Measurements from ENCODE around the gene POLR1C. TPM values are rescaled to one million over a fixed set of nuclear protein-coding genes. Genes with fewer than 3 reads are reported as not detected.

POLR1C gene
- total and polyA plus RNA-seq, 10 of the 15 experiments (the other 5 are each of a cell fraction or from before 2014, with no cell fraction given): 40.0 to 180 (median 66.2) TPM

- no peak for DNase-seq (ENCODE audit: low read depth, low spot score)
- TF ChIP-seq RCOR1 (conservative IDR thresholded peaks at IDR 0.05; ENCODE audit: low read depth, low read length): no peak
- TF ChIP-seq SUZ12 (IDR thresholded peaks at IDR 0.05; ENCODE audit: unreplicated experiment): no peak
- TF ChIP-seq HDAC2 (IDR thresholded peaks at IDR 0.05): no peak
- TF ChIP-seq CHD4 (IDR thresholded peaks at IDR 0.05): no peak
- TF ChIP-seq RELB (IDR thresholded peaks at IDR 0.05; ENCODE audit: low read depth): no peak
- TF ChIP-seq SIX5 (IDR thresholded peaks at IDR 0.05; ENCODE audit: low read depth, low read length, severe bottlenecking): no peak
- peak; percentile 79 for TF ChIP-seq NKRF (conservative IDR thresholded peaks at IDR 0.05)
- peak; percentile 51; the same call in 1 of the 2 replicates for TF ChIP-seq MAX (IDR thresholded peaks at IDR 0.05; ENCODE audit: low read depth, low read length)
- peak; percentile 6 for TF ChIP-seq RELA (IDR thresholded peaks at IDR 0.05; ENCODE audit: borderline replicate concordance, partially characterized antibody)
- TF ChIP-seq EZH2 (IDR thresholded peaks at IDR 0.05; ENCODE audit: borderline replicate concordance, control insufficient read depth, low read depth, low read length): no peak
- TF ChIP-seq, protein P1, sequence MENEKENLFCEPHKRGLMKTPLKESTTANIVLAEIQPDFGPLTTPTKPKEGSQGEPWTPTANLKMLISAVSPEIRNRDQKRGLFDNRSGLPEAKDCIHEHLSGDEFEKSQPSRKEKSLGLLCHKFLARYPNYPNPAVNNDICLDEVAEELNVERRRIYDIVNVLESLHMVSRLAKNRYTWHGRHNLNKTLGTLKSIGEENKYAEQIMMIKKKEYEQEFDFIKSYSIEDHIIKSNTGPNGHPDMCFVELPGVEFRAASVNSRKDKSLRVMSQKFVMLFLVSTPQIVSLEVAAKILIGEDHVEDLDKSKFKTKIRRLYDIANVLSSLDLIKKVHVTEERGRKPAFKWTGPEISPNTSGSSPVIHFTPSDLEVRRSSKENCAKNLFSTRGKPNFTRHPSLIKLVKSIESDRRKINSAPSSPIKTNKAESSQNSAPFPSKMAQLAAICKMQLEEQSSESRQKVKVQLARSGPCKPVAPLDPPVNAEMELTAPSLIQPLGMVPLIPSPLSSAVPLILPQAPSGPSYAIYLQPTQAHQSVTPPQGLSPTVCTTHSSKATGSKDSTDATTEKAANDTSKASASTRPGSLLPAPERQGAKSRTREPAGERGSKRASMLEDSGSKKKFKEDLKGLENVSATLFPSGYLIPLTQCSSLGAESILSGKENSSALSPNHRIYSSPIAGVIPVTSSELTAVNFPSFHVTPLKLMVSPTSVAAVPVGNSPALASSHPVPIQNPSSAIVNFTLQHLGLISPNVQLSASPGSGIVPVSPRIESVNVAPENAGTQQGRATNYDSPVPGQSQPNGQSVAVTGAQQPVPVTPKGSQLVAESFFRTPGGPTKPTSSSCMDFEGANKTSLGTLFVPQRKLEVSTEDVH (IDR thresholded peaks at IDR 0.05; ENCODE audit: low read depth, partially characterized antibody): no peak
- no peak for TF ChIP-seq NFYA (IDR thresholded peaks at IDR 0.05; ENCODE audit: borderline replicate concordance, low read depth, low read length)
- TF ChIP-seq TAF1 (IDR thresholded peaks at IDR 0.05; ENCODE audit: borderline replicate concordance, low read depth, low read length): no peak
- TF ChIP-seq RAD51 (IDR thresholded peaks at IDR 0.05): no peak
- no peak for TF ChIP-seq ZNF217 (IDR thresholded peaks at IDR 0.05)
Measured at GRCh38 chr6:43509984-43510826, 6.7 kb upstream of the POLR1C start, which contains the start of gene LRRC73. Gene LRRC73, minus strand, starts transcription at chr6:43510346. Its CDS starts 561 bp downstream, at chr6:43509785.

More at GRCh38 chr6:43509984-43510826, 6.7 kb upstream of the POLR1C start, which contains the start of gene LRRC73:
- Histone ChIP-seq H3K4me3 (peak within 1 kb of the TSS; percentile 65; the same call in 1 of the 2 replicates), H3K27ac (ENCODE audit: control insufficient read depth, insufficient read depth) (no peak within 1 kb of the TSS), H4K20me1 (ENCODE audit: control insufficient read depth, insufficient read depth) (no peaks in the 10 kb centered on the region), H3K79me2 (ENCODE audit: control insufficient read depth, insufficient read depth, low read length) (peaks cover 3% of the 10 kb centered on the region), H3K36me3 (ENCODE audit: control insufficient read depth in 2 of 2, insufficient read depth in 2 of 2, low read length in 1 of 2) (peaks cover 13 to 14% of the 10 kb centered on the region in 2 experiments; a peak in 3 of 4 replicates), H3K27me3 (replicated peaks in 1 of 2; ENCODE audit: control insufficient read depth in 2 of 2, insufficient read depth in 2 of 2, low read length in 1 of 2) (peaks cover 0 to 2% of the 10 kb centered on the region in 2 experiments; a peak in 1 of 4 replicates), H3K4me2 (ENCODE audit: control insufficient read depth, insufficient read depth) (peak within 1 kb of the TSS; percentile 94), H3K9me3 (replicated peaks; ENCODE audit: control insufficient read depth, insufficient read depth, low read length) (no peaks in the 10 kb centered on the region), H2AFZ (ENCODE audit: control insufficient read depth, low read depth, low read length) (peak within 1 kb of the TSS; percentile 12; the same call in 1 of the 2 replicates), H3K4me1 (ENCODE audit: control insufficient read depth, insufficient read depth, low read length) (peaks cover 4% of the 10 kb centered on the region; the same call in 1 of the 2 replicates), H3K9ac (ENCODE audit: control insufficient read depth, insufficient read depth, low read length) (no peak within 1 kb of the TSS)
- peak; percentile 87 for ATAC-seq
- RAD21 ChIA-PET (ENCODE audit: unreplicated experiment): interaction anchor here (0.9 kb wide), 1 partner anchor 242 kb away, joined by 3 read pairs; no protein-coding TSS in a partner anchor
- BruUV-seq (replicated peaks): no TSS peak
- POLR2A ChIA-PET: interaction anchor here (0.6 kb wide), 1 partner anchor 116 kb away, joined by 5 read pairs; no protein-coding TSS in a partner anchor
- in situ Hi-C loops (cut with MboI) (loop anchor here (5.0 kb wide), 1 partner anchor 253 kb away; no protein-coding TSS in a partner anchor), intact Hi-C loops (cut with micrococcal nuclease; ENCODE audit: unreplicated experiment) (loop anchor here (5.0 kb wide), 1 partner anchor 128 kb away; no protein-coding TSS in a partner anchor)
- SMC1A ChIA-PET (ENCODE audit: uncharacterized antibody, unreplicated experiment): interaction anchor here (0.6 to 1.4 kb wide), 2 partner anchors 247 to 374 kb away, joined by 3 read pairs; no protein-coding TSS in a partner anchor
- 15% methylated on average over 45 of the region's 96 CpGs for WGBS (ENCODE audit: insufficient coverage, insufficient replicate concordance, low lambda C conversion rate, missing lambda C conversion rate)
- CTCF ChIA-PET: interaction anchor here (0.7 to 6.8 kb wide), 7 partner anchors 15 to 297 kb away, joined by 3 to 70 read pairs (median 3); no protein-coding TSS in a partner anchor
- peak; percentile 84 for FAIRE-seq

All from GM12878 (cell line).